Measurements from ENCODE around the gene BCKDK.

BCKDK gene

DNA sequence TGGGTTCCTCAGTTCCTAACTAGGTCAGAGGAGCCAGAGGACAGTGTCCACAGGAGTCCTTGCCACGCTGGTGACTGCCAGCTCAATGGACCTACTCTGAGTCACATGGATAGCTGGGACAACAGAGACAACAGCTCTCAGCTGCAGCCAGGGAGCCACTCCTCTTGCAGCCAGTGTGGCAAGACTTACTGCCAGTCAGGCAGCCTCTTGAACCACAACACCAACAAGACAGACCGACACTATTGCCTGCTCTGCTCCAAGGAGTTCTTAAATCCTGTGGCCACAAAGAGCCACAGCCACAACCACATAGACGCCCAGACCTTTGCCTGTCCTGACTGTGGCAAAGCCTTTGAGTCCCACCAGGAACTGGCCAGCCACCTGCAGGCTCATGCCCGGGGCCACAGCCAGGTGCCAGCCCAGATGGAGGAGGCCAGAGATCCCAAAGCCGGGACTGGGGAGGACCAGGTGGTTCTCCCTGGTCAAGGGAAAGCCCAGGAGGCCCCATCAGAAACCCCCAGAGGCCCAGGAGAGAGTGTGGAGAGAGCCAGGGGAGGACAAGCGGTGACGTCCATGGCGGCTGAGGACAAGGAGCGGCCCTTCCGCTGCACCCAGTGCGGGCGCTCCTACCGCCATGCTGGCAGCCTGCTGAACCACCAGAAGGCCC lies 27.3 kb upstream of the BCKDK start:
- no peak for DNase-seq

DNA sequence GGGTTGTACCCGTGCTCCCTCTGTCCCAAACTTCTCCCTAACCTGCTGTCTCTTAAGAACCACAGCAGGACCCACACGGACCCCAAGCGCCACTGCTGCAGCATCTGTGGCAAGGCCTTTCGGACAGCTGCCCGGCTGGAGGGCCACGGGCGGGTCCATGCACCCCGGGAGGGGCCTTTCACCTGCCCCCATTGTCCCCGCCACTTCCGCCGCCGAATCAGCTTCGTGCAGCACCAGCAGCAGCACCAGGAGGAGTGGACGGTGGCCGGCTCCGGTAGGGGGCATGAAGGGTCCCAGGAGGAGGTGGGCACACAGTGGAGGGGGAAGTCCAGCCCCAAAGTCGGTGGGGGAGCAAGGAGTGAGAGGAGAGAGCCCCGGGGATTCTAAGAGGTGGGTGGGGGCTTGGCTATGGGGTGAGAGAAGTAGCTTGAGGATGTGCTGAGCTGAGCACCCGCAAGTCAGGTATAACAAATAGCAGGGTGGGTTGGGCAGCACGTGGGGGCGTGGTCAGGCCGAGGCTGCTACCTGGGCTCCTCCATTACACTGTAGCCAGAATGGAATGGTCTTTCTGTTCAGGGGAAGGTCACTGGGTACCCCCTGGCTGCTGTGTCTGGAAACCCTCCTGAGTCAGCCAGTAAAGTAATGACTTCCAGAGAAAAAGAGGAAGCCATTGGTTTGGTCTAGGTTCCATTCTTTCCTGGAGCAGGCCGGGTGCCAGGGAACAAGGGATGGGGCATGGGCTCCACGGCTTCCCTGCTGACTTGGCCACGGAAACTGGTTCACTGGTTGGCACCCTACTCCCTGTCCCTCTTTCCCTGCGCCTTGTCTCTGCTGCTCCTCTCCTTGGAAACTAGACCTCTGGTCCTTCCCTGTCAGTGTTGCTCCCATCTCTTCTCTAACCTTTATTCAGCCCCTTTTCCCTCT lies 26.5 kb upstream of the BCKDK start:
- DNase-seq = no peak

DNA sequence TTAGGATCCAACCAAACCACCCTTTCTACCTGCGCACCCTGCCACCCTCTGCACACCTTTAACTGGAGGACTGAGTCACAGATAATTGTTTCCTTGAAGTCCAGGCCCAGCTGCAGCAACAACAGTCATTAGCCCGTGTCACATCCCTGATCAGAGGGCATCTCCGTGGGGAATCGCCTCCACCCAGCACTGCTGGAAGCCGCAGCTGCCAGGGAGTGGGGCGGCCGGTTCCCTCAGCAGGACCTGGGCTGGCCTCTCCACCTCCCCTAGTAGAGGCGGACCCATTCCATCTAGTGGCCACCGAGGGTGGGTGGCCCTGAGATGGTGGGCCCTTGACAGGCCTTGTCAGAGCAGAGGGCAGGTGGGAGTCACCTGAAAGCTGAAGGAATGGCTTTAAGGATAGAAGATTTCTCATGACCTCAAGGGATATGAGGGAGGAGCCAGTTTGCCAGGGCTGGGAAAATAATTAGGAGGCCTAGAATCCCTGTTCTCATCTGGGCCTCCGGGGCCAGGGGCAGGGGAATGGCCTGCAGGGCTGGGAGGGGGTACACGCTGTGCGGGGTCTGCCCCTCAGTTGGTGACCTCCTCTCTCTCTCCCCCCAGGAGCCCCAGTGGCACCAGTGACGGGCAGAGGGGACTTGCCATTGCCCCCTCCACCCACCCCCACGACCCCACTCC lies 25.7 kb upstream of the BCKDK start:
- DNase-seq = no peak

- no peak for DNase-seq
Observed at GRCh38 chr16:31083081-31083480, 25.1 kb upstream of the BCKDK start.

GRCh38 chr16:31083556-31083955 lies 24.6 kb upstream of the BCKDK start:
- DNase-seq = no peak

DNA sequence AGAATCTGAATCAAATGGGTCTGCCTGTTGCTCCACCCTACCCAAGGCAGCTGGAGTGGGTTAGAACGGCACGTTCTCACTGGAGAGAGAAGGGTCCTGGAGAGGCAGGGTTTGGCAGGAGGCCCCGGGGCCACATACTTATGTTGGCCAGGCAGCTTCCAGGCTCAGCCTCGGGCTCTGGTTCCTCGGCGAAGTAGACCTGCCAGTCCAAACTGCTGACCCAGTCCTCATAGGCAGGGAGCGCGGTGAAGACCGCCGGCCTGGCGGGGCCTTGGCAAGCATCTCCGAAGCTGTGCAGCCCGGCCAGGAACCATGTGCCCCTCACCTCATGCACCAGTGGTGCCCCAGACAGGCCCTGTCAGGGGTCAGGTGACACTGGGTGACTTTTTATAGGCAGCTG lies 24.2 kb upstream of the BCKDK start:
- no peak for DNase-seq

DNA sequence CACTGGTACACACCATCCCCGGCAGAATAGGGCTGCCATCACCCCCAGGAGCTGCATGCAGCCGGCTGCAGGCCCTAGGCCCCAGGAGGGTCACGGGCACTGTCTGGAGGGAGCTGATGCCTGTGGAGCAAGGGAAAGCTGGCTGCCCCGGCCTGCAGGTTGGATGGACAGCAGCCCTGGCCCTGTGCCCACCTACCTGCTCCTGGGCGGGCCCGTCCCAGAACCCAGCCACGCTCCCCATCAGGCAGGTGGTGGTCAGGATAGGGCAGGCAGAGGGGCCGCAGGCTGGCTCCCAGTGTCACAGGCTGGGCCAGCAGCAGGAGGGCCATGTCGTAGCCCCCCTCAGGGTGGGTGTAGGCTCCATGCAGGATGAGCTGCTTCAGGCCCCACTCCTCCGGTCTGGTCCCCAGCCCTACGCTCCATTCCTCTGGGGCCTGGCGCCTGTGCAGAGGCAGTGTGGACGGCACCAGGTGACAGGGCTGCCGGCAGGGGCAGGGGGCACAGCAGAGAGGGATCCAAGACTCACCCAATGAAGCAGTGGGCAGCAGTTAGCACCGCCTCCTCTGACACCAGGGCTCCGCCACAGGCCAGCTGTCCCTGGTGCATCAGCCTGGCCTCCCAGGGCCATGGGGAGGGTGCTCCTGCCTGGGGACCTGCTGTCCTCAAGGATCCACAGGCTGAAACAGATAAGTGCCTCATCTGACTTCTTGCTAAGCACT lies 23.4 kb upstream of the BCKDK start:
- DNase-seq = no peak

DNA sequence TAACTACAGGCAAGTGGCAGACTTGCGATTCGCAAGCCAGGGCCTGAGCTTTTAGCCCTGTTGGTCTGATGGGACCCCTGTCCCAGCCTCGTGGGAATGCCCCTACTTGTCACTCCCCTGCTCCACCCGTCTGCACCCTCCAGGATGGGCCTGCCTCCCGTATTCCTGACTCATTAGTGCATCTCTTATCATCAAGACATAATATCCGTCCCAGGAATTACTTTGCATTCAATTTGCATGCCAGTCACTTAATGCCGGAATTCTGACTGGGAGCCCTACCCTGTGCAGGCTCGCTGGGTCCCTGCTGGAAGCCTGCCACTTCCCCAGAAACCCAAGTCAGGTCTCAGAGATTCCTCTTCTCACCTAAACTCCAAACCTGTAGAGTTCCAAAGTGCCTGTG lies 22.8 kb upstream of the BCKDK start:
- DNase-seq = no peak

DNA sequence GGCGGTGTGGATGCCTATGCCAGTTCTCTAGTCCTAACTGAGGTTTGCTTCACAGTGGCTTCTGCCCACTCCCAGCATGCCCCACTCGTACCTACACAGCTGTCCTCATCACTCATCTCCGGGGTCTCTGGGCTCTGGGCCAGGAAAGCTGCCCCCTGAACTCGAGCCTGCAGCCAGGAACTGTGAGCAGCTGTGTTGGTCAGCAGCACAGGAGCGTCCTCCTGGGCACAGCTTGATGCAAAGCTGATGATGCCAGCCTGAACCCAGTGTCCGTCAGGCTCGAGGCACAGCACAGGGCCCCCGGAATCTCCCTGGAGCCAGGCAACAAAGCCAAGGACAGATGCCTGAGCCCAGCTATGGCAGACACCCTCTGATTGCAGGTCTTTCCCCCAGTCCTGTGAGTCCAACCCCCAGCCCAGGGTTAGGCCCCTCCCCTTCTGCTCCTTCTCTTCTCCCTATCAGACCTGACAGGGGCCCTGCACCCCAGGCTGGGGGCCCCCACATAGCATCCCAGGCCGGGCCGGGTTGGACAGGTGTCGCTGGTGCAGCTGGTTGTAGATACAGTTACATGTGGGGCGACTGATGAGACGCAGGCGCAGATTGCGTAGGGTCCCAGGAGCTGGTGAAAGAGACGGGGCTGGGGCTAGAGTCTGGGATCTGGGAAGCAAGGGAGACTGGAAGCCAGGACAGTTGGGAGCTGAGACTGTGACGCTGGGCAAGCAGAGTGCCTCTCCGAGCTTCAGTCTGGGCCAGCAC lies 22.1 kb upstream of the BCKDK start:
- no peak for DNase-seq

DNA sequence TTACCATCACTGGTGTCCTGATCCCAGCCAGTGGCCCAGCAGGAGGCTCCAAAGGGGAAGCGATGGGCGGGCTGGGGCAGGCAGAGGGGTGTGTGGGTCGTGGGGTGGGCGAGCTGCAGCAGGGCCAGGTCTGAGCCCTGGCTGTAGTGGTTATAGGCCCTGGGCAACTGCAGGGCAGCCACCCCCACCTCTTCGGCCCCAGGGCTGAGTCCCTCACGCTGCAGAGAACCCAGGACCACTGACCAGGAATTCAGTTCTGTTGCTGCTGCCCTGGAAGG lies 21.6 kb upstream of the BCKDK start:
- no peak for DNase-seq

DNA sequence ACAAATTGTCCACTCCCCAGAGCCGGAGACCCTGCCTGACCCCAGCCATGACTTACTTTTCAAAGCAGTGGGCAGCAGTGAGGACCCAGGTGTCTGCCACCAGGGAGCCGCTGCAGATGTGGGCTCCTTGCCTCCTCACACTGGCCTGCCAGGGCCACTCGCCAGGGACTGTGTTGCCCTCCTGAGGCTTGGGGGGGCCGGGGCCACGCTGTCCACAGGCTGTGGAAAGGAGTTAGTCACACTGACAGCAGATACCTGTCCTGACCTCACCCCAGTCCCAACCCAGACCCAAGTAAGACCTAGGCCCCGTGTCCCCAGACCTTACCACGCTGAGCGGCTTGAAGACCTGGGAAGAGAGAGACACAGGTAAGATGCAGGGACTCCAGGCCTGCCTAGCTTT lies 20.7 kb upstream of the BCKDK start:
- DNase-seq = no peak

GRCh38 chr16:31087971-31088370 lies 20.2 kb upstream of the BCKDK start:
- DNase-seq = no peak

GRCh38 chr16:31088459-31089183 lies 19.6 kb upstream of the BCKDK start, which contains the start of gene PRSS53:
Gene PRSS53 (minus strand): TSS chr16:31088943. CDS start chr16:31088809, 134 bp downstream.
- DNase-seq = no peak

DNA sequence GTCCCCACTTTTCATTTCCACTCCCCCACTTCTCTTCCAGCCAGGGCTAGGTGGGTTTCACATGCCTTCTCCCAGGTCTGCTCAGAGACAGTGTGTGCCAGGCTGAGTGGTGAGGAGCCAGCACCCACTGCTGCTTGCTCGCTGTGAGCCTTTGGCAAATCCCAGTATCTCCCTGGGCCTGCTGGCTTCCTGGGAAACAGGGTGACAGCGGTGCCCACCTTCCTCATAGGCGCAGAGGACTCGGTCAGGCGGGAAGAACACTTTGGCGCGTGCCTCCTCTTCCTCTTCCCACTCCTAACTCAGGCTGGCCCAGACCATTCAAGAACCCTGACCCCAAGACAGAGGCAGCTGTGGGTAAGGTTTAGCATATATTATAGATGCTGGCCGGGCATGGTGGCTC lies 19.0 kb upstream of the BCKDK start:
- DNase-seq = no peak

GRCh38 chr16:31090540-31090939 lies 17.6 kb upstream of the BCKDK start:
- no peak for DNase-seq

- DNase-seq = no peak
Observed at GRCh38 chr16:31092330-31092729, 15.9 kb upstream of the BCKDK start.

GRCh38 chr16:31093132-31093703 lies 15.0 kb upstream of the BCKDK start:
- no peak for DNase-seq

DNA sequence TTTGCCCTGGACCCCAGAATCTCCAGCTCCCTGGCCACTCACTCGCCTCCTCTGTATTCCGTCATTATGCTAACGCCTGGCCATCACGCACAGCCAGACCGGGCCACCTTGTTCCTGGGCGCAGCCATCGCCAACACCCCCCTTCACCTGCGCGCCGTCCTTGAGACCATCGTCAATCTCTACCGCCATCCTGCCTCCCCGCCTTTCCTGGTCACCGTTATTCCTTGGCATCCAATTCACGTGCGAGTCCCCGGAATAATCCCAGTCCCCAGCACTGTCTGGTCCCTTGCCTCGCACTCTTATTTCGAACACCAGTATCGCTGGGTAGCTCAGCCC lies 14.1 kb upstream of the BCKDK start:
- DNase-seq = no peak

DNA sequence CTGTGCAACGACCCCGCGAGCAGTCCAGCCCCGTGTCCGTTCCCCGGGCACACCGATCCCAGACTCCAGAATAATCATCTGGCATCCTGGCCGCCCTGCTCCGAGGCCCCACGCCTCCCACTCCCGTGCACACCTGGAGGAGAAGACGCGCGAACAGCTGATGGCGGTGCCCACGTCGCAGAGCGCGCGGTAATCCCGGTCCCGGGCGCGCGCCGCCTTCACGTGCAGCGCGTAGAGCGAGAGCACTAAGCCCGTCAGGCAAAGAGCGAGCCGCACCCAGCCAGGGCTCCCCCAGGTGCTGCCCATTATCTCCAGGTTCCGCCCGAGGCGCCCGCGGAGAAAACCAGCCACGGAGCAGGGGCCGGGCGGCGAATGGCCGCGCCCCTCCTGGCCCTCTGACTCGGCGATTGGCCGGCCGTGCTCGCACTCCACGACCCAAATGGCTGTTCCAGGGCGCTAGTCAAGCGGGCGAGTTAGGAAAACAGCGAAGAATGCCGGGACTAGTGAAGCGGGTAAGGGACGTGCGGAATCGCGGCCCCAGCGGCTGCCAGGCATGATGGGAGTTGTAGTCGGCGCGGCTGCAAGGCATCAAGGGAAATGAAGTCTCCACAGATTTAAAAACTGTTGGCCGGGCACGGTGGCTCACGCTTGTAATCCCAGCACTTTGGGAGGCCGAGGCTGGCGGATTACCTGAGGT lies 13.6 kb upstream of the BCKDK start, which contains the start of gene VKORC1:
VKORC1 (minus strand) TSS at position 374 of the 697 bp plus-strand sequence; CDS start at position 306, 68 bp downstream.
- peak; percentile 90 for DNase-seq

GRCh38 chr16:31099860-31100638 lies 8.1 kb upstream of the BCKDK start:
- no peak for DNase-seq

Data from NCI-H524 treated with DMSO at 0.1 percent for 48 hours (cell line).